LNCaP clone FGC (cell line): ENCODE results near the gene ROS1.

Experiments used
- DNase-seq: peaks from one replicate; pipeline ENCODE4 v3.0.0-alpha.2; 2011; ENCODE audit warnings: low read depth
- H3K4me3 ChIP-seq: 2 replicates; pipeline ENCODE4 v1.5.1; 2011; ENCODE audit warnings: mild to moderate bottlenecking, low read depth, low read length, control low read depth
- TF ChIP-seq, protein P1 (sequence below): IDR thresholded peaks from 2 replicates; pipeline ENCODE4 v1.5.1; 2012; ENCODE audit warnings: mild to moderate bottlenecking; ENCODE audit not compliant: control insufficient read depth, insufficient read depth; ENCODE audit errors: extremely low read depth

The ROS1 gene

DNA sequence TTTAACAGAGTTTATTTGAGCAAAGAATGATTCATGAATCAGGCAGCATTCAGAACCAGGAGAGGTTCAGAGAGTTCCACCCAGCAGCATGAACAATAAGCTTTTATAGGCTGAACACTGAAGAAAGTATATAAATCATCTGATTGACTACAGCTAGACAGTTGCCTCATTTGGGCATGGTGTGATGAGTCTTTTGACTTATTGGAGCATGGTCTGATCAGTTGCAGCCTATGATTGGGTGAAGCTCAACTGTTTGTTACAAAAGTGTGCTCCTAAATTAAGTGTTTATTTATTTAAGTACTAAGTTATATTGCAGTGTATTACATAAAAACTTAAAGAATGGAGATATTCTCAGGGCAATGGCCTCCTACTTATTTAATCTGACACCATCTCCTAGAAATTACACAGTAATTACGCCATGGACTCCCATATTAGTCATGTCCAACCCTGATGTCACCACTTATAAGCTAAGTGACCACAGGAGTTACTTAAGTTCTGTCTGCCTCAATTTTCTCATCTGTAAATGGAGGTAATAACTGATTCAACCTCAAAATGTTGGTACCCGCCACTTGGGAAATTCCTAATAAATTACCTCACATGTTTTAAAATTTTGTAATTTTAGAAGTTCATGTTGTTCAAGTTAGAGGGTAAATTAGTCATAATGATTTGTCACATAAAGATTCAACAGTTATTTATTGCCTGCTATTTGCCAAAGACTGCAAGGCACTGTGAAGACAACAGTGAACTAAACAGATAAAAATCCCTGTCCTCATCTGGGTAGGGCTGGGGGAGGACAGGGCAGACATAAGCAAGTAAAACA lies 15.2 kb upstream of the ROS1 start:
- no peak for DNase-seq
- TF ChIP-seq, protein P1, sequence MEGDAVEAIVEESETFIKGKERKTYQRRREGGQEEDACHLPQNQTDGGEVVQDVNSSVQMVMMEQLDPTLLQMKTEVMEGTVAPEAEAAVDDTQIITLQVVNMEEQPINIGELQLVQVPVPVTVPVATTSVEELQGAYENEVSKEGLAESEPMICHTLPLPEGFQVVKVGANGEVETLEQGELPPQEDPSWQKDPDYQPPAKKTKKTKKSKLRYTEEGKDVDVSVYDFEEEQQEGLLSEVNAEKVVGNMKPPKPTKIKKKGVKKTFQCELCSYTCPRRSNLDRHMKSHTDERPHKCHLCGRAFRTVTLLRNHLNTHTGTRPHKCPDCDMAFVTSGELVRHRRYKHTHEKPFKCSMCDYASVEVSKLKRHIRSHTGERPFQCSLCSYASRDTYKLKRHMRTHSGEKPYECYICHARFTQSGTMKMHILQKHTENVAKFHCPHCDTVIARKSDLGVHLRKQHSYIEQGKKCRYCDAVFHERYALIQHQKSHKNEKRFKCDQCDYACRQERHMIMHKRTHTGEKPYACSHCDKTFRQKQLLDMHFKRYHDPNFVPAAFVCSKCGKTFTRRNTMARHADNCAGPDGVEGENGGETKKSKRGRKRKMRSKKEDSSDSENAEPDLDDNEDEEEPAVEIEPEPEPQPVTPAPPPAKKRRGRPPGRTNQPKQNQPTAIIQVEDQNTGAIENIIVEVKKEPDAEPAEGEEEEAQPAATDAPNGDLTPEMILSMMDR, result no peak
- H3K4me3 ChIP-seq, result no peak overlapping the region

- TF ChIP-seq, protein P1, result no peak
- DNase-seq, result no peak
- H3K4me3 ChIP-seq, result no peak overlapping the region
These were observed 6.5 kb upstream of the ROS1 start for GRCh38 chr6:117432273-117432672.

DNA sequence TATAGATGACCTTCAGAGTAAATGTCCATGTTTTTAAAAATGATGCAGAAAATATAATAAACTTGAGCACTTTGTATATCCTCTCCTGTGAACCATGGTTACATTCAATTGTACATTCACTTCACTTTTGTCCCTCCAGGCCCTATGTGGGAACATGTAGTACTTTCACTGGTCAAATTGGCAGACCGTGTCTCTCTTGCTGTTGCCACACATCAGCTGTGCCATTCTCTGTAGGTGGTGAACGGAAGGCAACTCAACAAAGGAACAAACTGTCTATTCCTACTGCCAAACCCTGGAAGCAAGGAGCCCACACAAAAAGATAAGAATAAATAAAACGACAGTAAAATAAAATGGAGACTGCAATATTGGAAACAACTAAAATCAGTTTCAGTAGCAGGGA lies 2.0 kb downstream of the ROS1 start:
- TF ChIP-seq, protein P1, result no peak
- DNase-seq, result no peak
- H3K4me3 ChIP-seq, result no peak overlapping the region

GRCh38 chr6:117418320-117418719 lies 7.4 kb downstream of the ROS1 start:
- TF ChIP-seq, protein P1, result no peak
- no peak for DNase-seq
- no peak overlapping the region for H3K4me3 ChIP-seq

DNA sequence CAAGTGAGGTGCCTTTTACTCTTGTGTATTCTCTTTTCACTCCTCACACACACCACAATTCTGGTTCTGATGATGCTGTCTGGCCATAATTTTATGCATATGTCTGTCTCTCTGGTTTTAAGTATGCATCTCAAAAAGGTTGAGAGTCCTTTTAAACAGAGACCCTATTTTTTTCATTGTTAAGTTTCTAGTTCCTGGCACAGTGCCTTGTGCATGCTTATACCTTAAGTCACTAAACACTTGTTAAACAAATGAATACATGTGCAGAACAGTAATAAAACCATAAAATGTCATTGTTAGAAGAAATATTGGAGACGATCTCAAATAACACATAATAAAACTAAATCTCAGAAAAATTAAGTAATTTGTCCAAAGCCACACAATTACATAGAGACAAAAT lies 7.9 kb downstream of the ROS1 start:
- DNase-seq, result no peak
- no peak overlapping the region for H3K4me3 ChIP-seq
- TF ChIP-seq, protein P1, result no peak

- TF ChIP-seq, protein P1, result no peak
These were observed 11.0 kb downstream of the ROS1 start for GRCh38 chr6:117414770-117415169.

DNA sequence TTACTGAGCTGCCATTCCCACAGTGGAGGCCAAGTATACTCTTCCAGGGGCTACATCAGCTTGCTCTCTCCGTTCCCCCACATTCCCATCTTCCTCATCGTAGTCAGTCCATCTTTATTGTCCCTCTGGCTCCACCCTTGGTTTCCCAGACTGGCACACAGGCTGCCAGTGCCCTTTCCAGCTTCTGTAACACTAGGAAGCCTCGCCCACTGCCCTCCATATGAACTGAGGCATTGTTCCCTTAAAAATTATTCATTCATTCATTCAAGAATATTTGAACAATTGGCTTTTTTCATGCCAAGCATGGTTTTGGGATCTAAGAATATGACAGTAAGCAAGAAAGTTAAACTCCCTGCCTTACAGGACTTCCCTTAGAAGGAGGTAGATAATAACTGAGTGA lies 14.3 kb downstream of the ROS1 start:
- no peak overlapping the region for H3K4me3 ChIP-seq
- TF ChIP-seq, protein P1, result no peak
- no peak for DNase-seq

More at GRCh38 chr6:117414770-117415169, 11.0 kb downstream of the ROS1 start:
- peak; percentile 67 for DNase-seq
- H3K4me3 ChIP-seq, result no peak overlapping the region
